Osteoblast (primary cell): ENCODE results near the gene EHD1. TPM values are rescaled to one million over a fixed set of nuclear protein-coding genes. Genes with fewer than 3 reads are reported as not detected.
A peak's percentile ranks its signal among the peaks of the same experiment; 100 is the strongest.

Source experiments
- DNase-seq: peaks from one replicate; pipeline ENCODE4 v3.0.0; 2011; ENCODE audit warnings: low spot score, mixed read lengths; ENCODE audit not compliant: insufficient read length; ENCODE audit errors: missing footprints
- H2AFZ ChIP-seq: 2 replicates; pipeline ENCODE4 v1.6.0; 2011; ENCODE audit warnings: mild to moderate bottlenecking, low read length
- H3K27ac ChIP-seq: 2 replicates; pipeline ENCODE4 v1.5.1; 2011; ENCODE audit warnings: mild to moderate bottlenecking, low read depth, low read length, moderate library complexity
- H3K27me3 ChIP-seq: 2 replicates; pipeline ENCODE4 v1.6.0; 2012; ENCODE audit warnings: mild to moderate bottlenecking, control low read depth, inconsistent platforms, low read length, moderate library complexity; ENCODE audit not compliant: insufficient read depth
- H3K36me3 ChIP-seq: 2 replicates; pipeline ENCODE4 v1.5.1; 2011; ENCODE audit warnings: mild to moderate bottlenecking, low read length, control low read depth, moderate library complexity; ENCODE audit not compliant: insufficient read depth
- H3K4me1 ChIP-seq: 2 replicates; pipeline ENCODE4 v1.5.1; 2011; ENCODE audit warnings: mild to moderate bottlenecking, low read length, control low read depth, moderate library complexity; ENCODE audit not compliant: insufficient read depth
- H3K4me2 ChIP-seq: 2 replicates; pipeline ENCODE4 v1.6.0; 2011; ENCODE audit warnings: mild to moderate bottlenecking, low read length; ENCODE audit not compliant: insufficient read depth
- H3K4me3 ChIP-seq: fragments of 200-600 bp; sonication (generic); 3 replicates; pipeline ENCODE4 v1.5.1; 2012; ENCODE audit warnings: mild to moderate bottlenecking, low read length, inconsistent platforms; ENCODE audit not compliant: insufficient read depth
- H3K79me2 ChIP-seq: 2 replicates; pipeline ENCODE4 v1.6.0; 2012; ENCODE audit warnings: mild to moderate bottlenecking, low read length, control low read depth, inconsistent platforms; ENCODE audit not compliant: insufficient read depth
- H3K9me3 ChIP-seq: 2 replicates; pipeline ENCODE4 v1.5.1; 2011; ENCODE audit warnings: low read depth, low read length, control low read depth
- H4K20me1 ChIP-seq: 2 replicates; pipeline ENCODE4 v1.6.0; 2012; ENCODE audit warnings: mild to moderate bottlenecking, low read length, control low read depth; ENCODE audit not compliant: insufficient read depth
- CTCF ChIP-seq: IDR thresholded peaks from 2 replicates; pipeline ENCODE4 v1.5.1; 2011; ENCODE audit warnings: mild to moderate bottlenecking, low read depth, low read length, moderate library complexity; ENCODE audit errors: extremely low read depth
- total RNA-seq: library from RNA; depleted of rRNA; stranded (reverse); fragments of >200 nt; gene quantifications from 2 replicates; pipeline ENCODE4 v1.2.3, GENCODE V29; 2012

The EHD1 gene
- total RNA-seq, 1 donor, result 51.4 TPM

DNA sequence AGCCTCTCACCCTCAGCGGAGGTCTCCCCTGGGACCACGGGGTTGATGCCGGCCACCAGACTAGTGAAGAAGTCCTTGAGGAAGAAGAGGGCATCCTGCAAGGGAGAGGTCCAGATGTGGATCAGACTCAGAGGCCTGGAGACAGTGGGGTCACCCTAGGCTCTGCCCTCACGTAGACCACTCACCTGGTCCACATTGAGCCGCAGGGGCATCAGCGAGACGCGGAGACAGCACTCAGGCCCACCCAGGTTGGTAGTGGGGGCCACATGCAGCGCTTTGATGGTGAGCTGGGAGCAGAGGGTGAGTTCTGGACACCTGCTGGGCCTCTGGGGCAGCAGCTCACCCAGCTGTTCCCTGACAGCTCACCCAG lies 19.6 kb upstream of the EHD1 start:
- peaks cover 20% of the 10 kb centered on the region for H3K36me3 ChIP-seq
- no peak overlapping the region for H3K4me2 ChIP-seq
- no peaks in the 10 kb centered on the region for H3K79me2 ChIP-seq
- no peaks in the 10 kb centered on the region for H3K27me3 ChIP-seq
- no peaks in the 10 kb centered on the region for H3K9me3 ChIP-seq
- H2AFZ ChIP-seq, result no peak overlapping the region
- H3K27ac ChIP-seq, result no peak overlapping the region
- no peaks in the 10 kb centered on the region for H3K4me1 ChIP-seq
- H4K20me1 ChIP-seq, result no peaks in the 10 kb centered on the region
- TF ChIP-seq CTCF, result no peak
- no peak overlapping the region for H3K4me3 ChIP-seq
- peak; percentile 92 for DNase-seq

DNA sequence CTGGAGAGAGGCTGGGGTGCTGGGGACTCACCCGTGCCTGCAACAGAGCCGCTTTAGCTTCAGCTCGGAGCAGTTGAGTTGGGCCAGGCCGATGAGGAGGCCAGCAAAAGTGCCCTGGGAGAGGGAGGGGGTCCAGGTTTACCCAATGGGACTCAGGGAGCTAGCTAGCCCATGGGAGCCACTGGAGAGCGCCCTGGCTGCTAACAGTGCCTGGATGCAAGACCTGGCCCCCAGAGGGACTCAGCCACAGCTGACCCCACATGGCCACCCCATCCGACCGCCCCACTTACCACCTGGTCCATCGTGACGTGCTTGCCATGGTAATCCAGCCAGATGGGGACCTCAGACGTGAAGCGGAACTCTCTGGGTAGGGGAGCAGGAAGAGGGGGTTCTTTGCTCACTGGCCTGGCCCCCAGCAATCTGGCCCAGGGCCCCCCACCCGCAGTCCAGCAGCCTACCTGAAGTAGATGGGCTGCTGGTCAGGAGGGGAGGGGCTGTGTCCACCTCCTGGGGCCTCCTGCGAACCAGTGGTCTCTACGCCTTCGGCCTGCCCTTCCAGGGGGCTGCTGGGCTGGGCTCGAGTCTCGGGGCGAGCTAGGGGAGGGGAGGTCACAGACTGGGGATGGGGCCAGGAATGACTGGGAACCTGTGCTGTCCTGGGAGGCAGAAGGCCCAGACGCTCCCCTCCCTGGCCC lies 19.1 kb upstream of the EHD1 start:
- Histone ChIP-seq H3K36me3 (peaks cover 19% of the 10 kb centered on the region), H3K27me3 (no peaks in the 10 kb centered on the region), H3K4me2 (no peak overlapping the region), H3K79me2 (no peaks in the 10 kb centered on the region), H3K27ac (no peak overlapping the region), H4K20me1 (no peaks in the 10 kb centered on the region), H3K9me3 (no peaks in the 10 kb centered on the region), H3K4me3 (no peak overlapping the region), H2AFZ (no peak overlapping the region), H3K4me1 (no peaks in the 10 kb centered on the region)
- DNase-seq, result peak; percentile 80
- no peak for TF ChIP-seq CTCF

DNA sequence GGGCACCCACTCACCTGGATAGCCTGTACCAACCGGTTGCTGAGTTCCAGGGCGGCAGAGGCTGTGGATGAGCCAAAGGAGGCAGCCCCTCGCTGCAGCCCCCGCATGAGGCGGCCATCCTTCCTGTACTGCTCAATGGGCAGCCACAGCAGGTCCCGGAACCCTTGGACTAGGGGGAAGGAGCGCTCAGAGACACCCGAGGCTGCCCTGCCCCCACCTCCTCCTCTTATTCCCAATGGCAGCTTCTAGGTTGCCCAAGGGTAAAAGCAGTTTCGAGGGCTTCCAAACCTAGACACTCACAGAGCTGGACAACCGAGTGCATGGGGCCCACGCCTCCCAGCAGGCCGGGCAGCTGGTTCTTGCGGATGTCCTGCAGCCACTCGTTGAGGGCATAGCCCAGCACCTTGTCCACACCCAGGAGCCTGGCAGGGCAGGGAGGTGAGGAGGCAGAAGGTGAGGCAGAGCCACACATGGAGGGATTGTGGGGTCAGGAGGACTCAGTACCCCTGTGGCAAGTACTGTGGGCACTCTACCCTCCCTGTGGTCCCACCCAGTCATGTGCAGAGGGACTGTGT lies 18.1 kb upstream of the EHD1 start:
- TF ChIP-seq CTCF, result no peak
- no peaks in the 10 kb centered on the region for H3K4me1 ChIP-seq
- no peaks in the 10 kb centered on the region for H3K79me2 ChIP-seq
- no peak overlapping the region for H3K4me2 ChIP-seq
- H3K9me3 ChIP-seq, result no peaks in the 10 kb centered on the region
- H3K36me3 ChIP-seq, result peaks cover 12% of the 10 kb centered on the region
- H2AFZ ChIP-seq, result no peak overlapping the region
- no peaks in the 10 kb centered on the region for H4K20me1 ChIP-seq
- no peaks in the 10 kb centered on the region for H3K27me3 ChIP-seq
- no peak overlapping the region for H3K4me3 ChIP-seq
- DNase-seq, result no peak
- no peak overlapping the region for H3K27ac ChIP-seq

DNA sequence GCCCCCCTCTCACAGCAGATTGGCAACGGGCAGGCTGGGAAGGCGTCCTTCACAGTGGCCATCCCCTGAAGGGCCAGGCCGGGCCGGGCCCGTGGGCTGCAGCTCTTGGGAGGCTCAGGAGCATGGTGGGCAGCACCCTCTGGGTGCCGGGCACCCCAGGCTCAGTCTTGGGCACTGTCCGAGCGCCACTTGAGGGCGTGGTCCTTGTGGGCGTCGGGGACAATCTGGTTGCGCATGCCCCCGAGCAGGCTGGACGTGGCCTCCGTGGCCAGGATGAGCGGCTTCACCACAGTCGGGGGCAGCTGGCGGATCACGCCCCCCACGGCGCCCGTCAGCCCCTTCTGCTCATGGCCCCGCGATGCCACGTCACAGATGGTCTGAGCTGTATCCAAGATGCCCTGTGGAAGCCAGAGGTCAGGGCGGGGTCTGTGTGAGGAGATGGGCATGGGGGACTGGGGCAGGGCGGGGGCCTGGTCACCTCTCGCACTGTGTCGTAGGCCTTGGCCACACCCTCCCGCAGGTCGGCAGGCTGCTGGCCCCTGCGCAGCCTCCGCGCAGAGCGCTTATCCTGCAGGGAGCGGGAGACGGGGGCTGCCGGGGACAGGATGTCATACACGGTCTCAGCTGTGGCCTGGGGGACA lies 16.5 kb upstream of the EHD1 start:
- H3K36me3 ChIP-seq, result peaks cover 12% of the 10 kb centered on the region
- H3K27me3 ChIP-seq, result no peaks in the 10 kb centered on the region

More for the DNA sequence above, 16.5 kb upstream of the EHD1 start:
- H3K4me3 ChIP-seq, result no peak overlapping the region
- no peaks in the 10 kb centered on the region for H3K9me3 ChIP-seq
- H3K27ac ChIP-seq, result no peak overlapping the region
- no peak overlapping the region for H2AFZ ChIP-seq
- DNase-seq, result no peak
- no peak overlapping the region for H3K4me2 ChIP-seq
- TF ChIP-seq CTCF, result no peak
- H4K20me1 ChIP-seq, result no peaks in the 10 kb centered on the region
- H3K79me2 ChIP-seq, result no peaks in the 10 kb centered on the region
- no peaks in the 10 kb centered on the region for H3K4me1 ChIP-seq
